ENCODE data around the gene GNPTAB. TPM values are rescaled to one million over a fixed set of nuclear protein-coding genes. Genes with fewer than 3 reads are reported as not detected.
"Not testable (repeated sequence)": the region's sequence is repeated elsewhere in the genome, so short reads cannot be mapped to it uniquely, and the experiment has no call there.

Gene GNPTAB
- total RNA-seq, 1 donor from 2014 or later, result 28.2 TPM

DNA sequence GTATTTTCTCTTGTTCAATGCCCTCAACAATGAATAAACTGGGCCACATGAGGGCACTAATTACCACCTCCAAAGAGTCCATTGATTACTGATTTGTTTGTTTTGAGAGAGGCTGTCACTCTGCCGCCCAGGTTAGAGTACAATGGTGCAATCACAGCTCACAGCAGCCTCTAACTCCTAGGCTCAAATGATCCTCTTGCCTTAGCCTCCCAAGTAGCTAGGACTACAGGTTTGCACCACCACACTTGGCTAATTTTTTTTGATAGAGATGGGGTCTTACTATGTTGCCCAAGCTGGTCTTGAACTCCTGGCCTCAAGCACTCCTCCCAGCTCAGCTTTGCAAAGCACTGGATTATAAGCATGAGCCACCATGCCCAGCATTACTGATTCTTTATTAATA lies 63.2 kb downstream of the GNPTAB start:
- DNase-seq, result no peak

DNA sequence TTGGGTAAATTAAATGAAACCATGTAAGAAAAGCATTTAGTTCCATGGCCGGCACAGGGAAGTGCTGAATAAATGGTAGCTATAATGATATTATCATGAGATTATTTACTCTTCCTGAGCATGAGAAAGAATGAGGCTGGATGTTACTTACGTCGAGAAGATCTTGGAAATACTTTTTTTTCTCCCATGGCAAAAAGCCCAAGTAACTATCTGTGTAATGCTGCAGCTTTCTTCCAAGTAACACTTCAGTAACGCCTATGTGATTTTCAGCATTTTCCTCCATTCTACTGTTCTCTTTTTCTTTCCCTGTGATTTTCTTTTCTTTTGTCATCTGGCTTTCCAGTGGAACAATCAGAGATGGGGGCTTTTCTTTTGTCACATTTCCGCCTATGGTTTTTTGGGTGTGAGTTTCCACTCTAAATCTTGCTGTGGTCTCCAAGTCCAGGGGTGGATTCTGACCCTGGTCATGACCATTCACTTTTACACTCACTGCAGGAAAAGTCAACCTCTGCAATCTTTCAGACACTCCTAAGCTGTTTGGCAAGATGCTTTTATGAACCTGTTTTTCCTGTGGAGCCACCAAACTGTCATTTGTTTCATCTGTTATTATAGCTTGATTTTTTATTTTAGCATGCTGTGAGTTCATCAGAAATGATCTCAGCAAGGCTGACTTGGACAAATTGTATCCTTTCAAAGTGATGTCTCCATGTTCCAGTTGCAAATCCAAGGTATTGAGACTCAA lies 66.5 kb downstream of the GNPTAB start:
- no peak for DNase-seq

DNA sequence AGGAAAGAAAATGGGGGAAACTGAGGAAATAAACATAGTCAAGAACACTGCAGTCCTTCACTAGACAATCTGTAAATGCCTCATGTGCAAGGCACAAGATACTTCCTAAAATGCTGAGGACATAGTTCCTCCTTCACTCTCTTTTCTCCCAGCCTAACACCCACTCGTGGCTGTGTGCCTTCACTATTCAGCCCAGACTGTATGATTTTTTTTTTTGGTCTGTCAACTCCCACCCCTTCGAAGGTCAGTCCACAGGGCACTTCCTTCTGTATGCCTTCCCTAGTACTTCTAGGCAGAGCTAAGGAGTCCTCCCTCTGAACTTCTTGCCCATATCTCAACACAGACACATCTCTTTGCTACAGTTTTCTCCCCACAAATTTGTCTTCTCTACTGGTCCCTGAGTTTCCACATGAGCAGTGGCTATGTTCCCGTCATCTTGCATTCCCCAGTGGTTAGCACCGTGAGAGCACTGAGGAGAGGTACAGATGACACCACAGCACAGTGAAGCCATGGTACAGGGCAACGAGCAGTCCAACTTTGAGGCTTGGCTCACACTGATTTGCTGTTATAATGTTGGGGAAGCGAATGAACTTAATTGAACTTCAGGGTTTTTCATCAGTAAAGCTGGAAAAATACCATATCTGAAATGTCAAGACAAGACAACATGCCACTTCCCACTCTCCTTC lies 67.4 kb downstream of the GNPTAB start:
- no peak for DNase-seq

DNA sequence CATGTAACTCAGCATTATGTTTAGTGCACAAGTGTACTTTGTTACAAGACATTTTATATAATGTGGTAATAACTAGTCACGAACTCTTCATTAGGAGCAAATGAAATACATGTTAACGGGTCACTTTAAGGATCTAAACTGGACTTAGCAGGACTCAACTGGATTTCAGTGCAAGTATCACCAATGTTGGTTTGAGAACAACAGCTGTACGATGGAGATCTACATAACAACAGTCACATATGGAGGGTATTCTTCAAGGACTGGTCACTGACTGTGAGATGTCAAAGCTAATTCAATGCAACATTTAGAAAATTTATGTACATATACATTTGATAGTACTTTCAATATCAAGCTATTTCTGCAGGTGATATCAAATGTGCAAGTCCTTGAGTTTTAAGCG lies 69.0 kb downstream of the GNPTAB start:
- no peak for DNase-seq

DNA sequence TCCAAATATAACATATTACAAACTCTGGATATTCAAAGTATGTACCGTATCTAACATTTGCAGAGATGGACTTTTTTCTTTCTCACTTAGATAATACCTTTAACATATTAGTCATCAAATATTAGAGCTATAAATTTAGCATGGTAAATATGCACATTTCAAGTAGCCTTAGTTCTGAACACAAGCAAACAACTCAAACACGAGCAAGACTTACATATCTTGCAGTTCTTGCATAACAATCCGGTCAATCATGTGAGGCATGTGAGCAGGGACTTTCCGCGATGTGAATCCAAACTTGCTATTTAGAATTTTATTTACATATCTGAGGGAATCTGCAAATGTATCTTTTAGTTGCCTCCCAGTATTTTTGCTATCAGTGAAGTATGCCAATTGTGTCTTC lies 69.4 kb downstream of the GNPTAB start:
- DNase-seq, result no peak

- peak; percentile 59 for DNase-seq
These were observed 71.2 kb downstream of the GNPTAB start for GRCh38 chr12:101759396-101760047.

GRCh38 chr12:101750152-101750551 lies 80.6 kb downstream of the GNPTAB start:
- DNase-seq, result no peak

DNA sequence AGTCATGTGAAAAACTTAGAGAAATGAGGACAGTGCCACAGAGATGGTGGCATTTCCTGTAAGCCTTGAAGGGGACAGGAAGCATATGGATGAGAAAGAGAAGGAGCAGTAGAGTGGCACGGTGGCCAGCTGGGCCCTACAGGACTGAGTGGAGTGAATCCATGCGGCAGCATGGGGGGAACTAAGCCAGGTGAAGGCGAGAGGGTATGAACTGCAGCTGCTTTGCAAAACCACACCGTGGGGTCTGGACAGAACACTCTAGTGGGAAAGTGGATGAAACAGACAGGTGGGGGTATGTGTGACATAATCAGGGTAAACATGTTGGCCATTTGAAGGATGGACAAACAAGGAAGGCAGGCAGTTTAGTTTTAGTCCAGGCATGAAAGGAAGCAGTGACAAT lies 81.1 kb downstream of the GNPTAB start:
- no peak for DNase-seq

GRCh38 chr12:101748907-101749306 lies 81.9 kb downstream of the GNPTAB start:
- no peak for DNase-seq

DNA sequence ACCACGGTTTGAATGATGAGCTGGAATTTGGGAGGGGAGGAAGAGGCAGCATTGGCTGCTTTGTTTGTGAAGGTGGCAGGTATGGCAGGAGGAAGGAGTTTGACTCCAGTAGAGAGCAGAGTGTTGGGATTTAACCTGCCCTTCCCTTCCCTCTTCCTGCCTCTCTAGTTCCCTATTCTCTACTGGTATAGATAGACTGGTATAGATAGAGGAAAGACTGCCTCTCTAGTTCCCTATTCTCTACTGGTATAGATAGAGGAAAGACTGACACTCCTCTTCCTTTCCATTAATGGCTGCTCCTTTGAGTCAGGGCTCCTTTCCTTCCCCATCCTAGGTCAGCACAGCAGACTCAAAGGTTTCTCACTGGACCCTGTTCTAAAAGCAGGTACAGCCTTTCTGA lies 83.1 kb downstream of the GNPTAB start:
- no peak for DNase-seq

GRCh38 chr12:101746661-101747060 lies 84.1 kb downstream of the GNPTAB start:
- no peak for DNase-seq

GRCh38 chr12:101746196-101746595 lies 84.6 kb downstream of the GNPTAB start:
- no peak for DNase-seq

DNA sequence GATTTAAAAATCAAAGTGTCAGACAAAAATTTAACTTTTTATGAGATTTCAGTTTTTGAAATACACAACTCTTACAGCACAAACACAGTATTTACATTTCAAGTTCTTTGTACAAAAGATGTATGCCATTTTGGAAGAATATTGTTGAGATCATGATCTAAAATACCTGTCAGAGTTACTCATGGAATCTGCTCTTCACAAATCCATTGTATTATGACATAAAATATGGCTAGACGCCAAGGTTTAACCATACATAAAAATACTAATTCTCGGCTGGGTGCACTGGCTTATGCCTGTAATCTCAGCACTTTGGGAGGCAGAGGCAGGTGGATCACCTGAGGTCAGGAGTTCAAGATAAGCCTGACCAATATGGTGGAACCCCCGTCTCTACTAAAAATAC lies 85.3 kb downstream of the GNPTAB start:
- DNase-seq, result peak; percentile 43

DNA sequence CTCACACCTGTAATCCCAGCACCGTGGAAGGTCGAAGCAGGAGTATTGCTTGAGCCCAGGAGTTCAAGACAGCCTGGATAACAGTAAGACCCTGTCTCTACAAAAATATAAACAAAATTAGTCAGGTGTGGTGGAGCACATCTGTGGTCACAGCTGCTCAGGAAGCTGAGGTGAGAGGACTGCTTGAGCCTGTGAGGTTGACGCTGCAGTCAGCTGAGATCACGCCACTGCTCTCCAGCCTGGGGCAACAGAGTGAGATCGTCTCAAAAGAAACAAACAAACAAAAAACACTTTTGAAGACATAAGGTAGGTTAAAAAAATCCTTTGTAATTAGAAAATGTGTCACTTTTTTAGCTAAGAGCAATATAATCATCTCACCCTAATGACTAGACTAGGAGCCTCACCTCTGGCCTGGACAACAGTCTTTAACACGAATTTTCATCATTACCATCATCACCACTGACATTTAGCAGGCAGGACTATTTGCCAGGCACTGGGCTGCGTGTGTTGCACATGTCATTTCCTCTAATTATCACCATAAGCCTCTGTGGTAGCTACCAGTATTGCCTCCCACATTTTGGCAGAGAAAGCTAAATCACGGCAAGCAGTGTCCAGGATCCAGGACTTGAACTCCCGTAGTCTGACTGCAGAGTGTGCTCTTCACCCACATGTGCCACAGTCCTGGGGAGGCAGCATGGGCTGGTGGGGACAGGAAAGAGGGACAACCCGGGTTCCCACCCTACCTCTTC lies 86.9 kb downstream of the GNPTAB start:
- no peak for DNase-seq

- no peak for DNase-seq
These were observed 87.5 kb downstream of the GNPTAB start for GRCh38 chr12:101743242-101743641.

DNA sequence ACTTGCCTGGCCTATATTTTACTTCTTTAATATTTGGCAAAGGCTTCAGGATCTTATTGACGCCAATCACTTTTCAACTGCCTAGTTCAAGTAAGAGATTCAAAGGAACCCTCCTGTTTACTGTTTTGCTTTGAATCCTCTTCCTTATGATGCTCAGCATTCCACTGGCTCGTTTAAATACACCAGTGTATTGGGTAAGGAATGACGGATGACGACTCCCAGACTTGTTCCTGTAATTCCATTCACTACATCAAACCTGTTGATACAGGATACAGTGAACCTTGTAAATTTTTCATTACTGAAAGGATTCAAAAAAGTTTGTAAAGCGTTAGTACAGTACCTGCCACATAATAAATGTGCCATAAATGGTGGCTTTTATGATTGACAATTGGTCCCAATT lies 89.8 kb downstream of the GNPTAB start:
- DNase-seq, result no peak

DNA sequence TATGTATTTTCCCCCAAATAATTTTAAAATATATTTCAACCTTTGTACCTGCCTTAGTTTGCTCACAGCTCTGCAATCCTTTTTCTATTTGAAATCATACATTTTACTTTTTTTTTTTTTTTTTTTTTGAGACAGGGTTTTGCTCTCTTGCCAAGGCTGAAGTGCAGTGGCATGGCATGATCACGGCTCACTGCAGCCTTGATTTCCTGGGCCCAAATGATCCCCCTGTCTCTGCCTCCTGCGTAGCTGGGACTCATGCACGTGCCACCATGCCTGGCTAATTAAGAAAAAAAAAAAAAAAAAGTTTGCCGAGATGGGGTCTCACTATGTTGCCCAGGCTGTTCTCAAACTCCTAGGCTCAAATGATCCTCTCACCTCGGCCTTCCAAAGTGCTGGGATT lies 90.2 kb downstream of the GNPTAB start:
- no peak for DNase-seq

DNA sequence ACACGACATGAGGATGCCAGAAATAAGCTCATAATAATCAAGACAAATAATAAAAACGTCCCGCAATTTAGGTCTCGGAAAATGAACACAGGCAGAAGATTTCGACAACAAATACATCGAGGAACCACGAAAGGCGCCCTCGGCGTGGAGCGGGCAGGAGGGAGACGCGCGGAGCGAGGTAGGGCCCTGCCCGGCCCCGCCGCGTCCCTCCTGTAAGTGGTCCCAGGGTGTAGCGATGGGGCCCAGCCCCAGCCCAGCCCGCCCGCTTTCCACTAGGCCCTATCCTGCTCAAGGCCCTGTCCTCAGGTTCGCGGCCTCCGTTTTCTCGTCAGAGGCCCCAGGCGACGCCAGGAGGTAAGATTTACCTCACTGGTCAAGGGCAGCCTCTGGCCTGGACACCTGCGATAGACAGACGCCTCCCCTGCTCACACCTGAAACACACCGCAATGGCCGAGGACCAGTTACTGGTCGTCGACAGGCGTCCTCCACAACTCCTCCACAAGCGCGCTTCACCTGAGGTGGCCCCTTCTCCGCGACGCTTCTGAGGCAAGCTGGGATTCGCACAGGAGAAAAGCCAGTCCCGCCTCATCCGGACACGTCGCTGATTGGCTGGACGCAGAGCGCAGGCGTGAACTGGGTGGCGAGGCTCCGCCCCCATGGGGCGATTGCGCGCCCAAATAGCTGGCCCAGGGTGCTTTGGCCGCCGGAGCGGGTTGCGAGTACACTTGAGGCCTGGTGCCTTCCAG lies 91.7 kb downstream of the GNPTAB start, which contains the start of gene SYCP3:
TSS of gene SYCP3 (minus strand) at position 543 of the 746 bp plus-strand sequence. CDS start 1,527 bp downstream, outside the sequence.
- DNase-seq, result no peak

DNA sequence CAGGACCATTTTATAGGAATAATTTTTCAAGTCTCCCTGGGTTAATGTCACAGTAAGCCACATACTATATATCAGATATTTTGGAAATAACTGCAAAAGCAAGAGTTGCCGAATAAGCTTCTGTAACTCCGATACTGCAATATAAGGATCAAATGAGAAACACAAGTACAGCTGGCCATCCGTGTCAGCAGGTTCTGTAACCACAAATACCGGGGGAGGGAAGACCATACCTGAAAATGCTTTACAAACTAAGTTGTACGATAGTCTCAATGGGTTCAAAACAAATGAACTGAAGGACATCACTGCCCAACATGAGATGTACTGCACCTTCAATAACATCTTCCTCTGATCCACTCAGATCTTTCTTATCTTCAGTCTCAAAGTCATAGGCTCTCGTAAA lies 93.3 kb downstream of the GNPTAB start:
- DNase-seq, result no peak

- not testable (repeated sequence) for DNase-seq
These were observed 96.3 kb downstream of the GNPTAB start for GRCh38 chr12:101734482-101734881.

DNA sequence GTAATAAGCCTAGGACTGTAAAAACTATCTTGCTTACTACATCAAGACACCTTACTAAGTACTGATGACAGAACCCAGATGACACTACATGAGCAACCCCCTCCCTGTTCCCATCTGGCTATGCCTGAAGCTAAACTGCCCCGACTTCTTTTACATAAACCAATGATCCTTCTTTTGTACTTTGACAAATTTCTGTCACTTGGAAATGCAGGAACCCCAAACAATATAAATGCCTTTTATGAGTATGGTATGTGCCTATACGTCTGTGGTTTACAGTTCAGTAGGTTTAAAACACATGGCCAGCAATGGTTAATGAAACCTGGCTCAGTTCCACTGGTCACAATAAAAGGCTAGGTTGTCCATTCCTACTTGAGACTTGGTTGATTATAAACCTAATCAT lies 97.6 kb downstream of the GNPTAB start:
- no peak for DNase-seq

DNA sequence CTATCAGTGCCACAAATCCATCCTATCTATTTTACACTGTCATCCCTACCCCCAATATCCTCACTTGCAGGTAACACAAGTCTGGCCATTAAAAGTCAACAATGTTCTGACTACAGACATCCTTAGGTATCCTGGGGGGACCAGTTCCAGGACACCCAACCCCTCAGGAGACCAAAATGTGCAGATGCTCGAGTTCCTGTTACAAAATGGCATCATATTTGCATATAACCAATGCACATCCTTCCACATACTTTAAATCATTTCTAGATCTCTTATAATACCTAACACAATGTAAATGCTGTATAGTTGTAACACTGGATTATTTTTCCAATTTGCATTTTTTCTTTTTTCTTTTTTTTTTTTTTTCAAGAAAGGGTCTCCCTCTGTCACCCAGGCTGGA lies 98.4 kb downstream of the GNPTAB start:
- no peak for DNase-seq

Measured in dermis blood vessel endothelial cell (primary cell).